MCF 10A (cell line): Measurements from ENCODE around the gene MTA3. TPM values are rescaled to one million over a fixed set of nuclear protein-coding genes. Genes with fewer than 3 reads are reported as not detected.

ENCODE experiments used
- BruUV-seq: library from RNA; stranded (reverse); fragments of 400-500 nt; replicated peaks from 2 replicates; lab custom pipeline; 2021; lab: Mats Ljungman, UMichigan
- CTCF ChIA-PET: fragments of 300-600 bp; sonication (Branson Sonifier 250); formaldehyde crosslinking; extraction: SDS; loops from one replicate; lab custom pipeline; 2021; ENCODE audit warnings: antibody characterized with exemption, inconsistent platforms; lab: Yijun Ruan, JAX
- POLR2A ChIA-PET: fragments of 300-600, 350-650 bp; sonication (Branson Sonifier 250); formaldehyde crosslinking; extraction: SDS; loops from one replicate; lab custom pipeline; 2020; ENCODE audit warnings: antibody characterized with exemption, inconsistent platforms; lab: Yijun Ruan, JAX
- DNase-seq: peaks from one replicate; pipeline ENCODE4 v3.0.0-alpha.2; 2018; ENCODE audit not compliant: unreplicated experiment
- H3K27ac Mint-ChIP-seq: one replicate; pipeline ENCODE4 v1.8.0; 2022; ENCODE audit warnings: mild to moderate bottlenecking, low read depth, mixed read lengths; ENCODE audit not compliant: unreplicated experiment
- H3K27me3 Mint-ChIP-seq: one replicate; pipeline ENCODE4 v1.8.0; 2022; ENCODE audit warnings: mixed read lengths; ENCODE audit not compliant: insufficient read depth, unreplicated experiment
- H3K36me3 Mint-ChIP-seq: one replicate; pipeline ENCODE4 v1.8.0; 2022; ENCODE audit warnings: mild to moderate bottlenecking, moderate library complexity, mixed read lengths; ENCODE audit not compliant: insufficient read depth, unreplicated experiment
- H3K4me1 Mint-ChIP-seq: one replicate; pipeline ENCODE4 v1.8.0; 2022; ENCODE audit warnings: mixed read lengths; ENCODE audit not compliant: insufficient read depth, unreplicated experiment
- H3K4me3 Mint-ChIP-seq: one replicate; pipeline ENCODE4 v1.8.0; 2022; ENCODE audit warnings: mild to moderate bottlenecking, moderate library complexity, mixed read lengths; ENCODE audit not compliant: unreplicated experiment
- H3K9me3 Mint-ChIP-seq: one replicate; pipeline ENCODE4 v1.8.0; 2022; ENCODE audit warnings: mixed read lengths; ENCODE audit not compliant: unreplicated experiment
- CTCF ChIP-seq: fragments of 200-600 bp; IDR thresholded peaks from one replicate; pipeline ENCODE4 v1.8.0; 2022; ENCODE audit warnings: antibody characterized with exemption, mild to moderate bottlenecking; ENCODE audit not compliant: unreplicated experiment
- intact Hi-C: fragments of 100-400 bp; cut with micrococcal nuclease; formaldehyde crosslinking; loops from 2 replicates; pipeline ENCODE4 v1.14.1; 2022
- total RNA-seq: library from RNA; stranded (reverse); gene quantifications from 2 replicates; pipeline ENCODE4 v1.2.3, GENCODE V29; 2022

Gene MTA3
- total RNA-seq, 1 experiment from 2014 or later = 41.4 TPM

- Mint-ChIP-seq H3K27me3 (no peaks in the 10 kb centered on the region), H3K9me3 (no peaks in the 10 kb centered on the region), H3K27ac (no peak overlapping the region), H3K4me3 (no peak overlapping the region), H3K36me3 (peaks cover 7% of the 10 kb centered on the region), H3K4me1 (no peaks in the 10 kb centered on the region)
- no TSS peak for BruUV-seq
- peak; percentile 98 for TF ChIP-seq CTCF
- peak; percentile 79 for DNase-seq
- POLR2A ChIA-PET = interaction anchor here (0.5 to 1.0 kb wide), 4 partner anchors 12 to 383 kb away, joined by 3 read pairs; no protein-coding TSS in a partner anchor
- CTCF ChIA-PET = interaction anchor here (0.5 to 4.0 kb wide), 38 partner anchors 9 to 724 kb away, joined by 3 to 46 read pairs (median 4); partner anchors contain the start of gene KCNG3
- intact Hi-C loops = loop anchor here (1.0 to 10.0 kb wide), 4 partner anchors 150 to 566 kb away; partner anchors contain the start of gene COX7A2L
Observed at GRCh38 chr2:42663106-42663780, 94.8 kb downstream of the MTA3 start.

- H3K27me3 Mint-ChIP-seq = no peaks in the 10 kb centered on the region
- H3K4me3 Mint-ChIP-seq = no peak overlapping the region
- intact Hi-C loops = loop anchor here (1.0 to 10.0 kb wide), 4 partner anchors 151 to 567 kb away; partner anchors contain the start of gene COX7A2L
- no peaks in the 10 kb centered on the region for H3K9me3 Mint-ChIP-seq
- H3K27ac Mint-ChIP-seq = no peak overlapping the region
- H3K4me1 Mint-ChIP-seq = no peaks in the 10 kb centered on the region
- DNase-seq = no peak
- no peak for TF ChIP-seq CTCF
- POLR2A ChIA-PET = interaction anchor here (0.5 to 1.0 kb wide), 2 partner anchors 12 to 383 kb away, joined by 3 read pairs; no protein-coding TSS in a partner anchor
- BruUV-seq = no TSS peak
- CTCF ChIA-PET = interaction anchor here (0.6 to 4.0 kb wide), 24 partner anchors 10 to 449 kb away, joined by 3 to 46 read pairs (median 6); partner anchors contain the start of gene KCNG3
- peaks cover 7% of the 10 kb centered on the region for H3K36me3 Mint-ChIP-seq
Observed at GRCh38 chr2:42663828-42664227, 95.4 kb downstream of the MTA3 start.

DNA sequence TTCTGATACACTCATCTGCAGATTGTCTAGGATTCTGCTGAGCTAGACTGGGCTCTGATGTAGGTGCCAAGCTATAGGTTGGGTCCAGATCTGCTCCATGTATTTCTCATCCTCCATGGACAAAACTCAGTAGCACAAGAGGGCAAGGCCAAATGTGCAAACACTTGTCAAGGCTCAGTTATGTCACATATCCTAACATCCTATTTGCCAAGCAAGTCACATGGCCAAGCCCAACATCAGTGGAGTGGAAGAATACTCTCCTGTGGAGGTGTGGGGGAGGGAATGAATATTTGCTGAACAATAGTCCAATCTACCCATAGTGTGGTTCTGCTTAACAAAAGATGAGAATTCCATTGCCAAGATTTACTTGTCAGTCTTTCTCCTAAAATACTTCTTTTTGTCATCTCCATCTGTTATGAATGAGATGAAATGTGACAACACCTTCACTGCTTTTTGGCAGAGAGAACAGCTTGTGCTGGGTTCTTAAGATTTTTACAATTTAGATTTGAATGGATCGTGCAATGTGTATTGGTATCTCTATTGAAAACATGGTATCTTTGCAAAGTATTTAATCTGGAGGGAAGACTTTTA is 105.7 kb downstream of the MTA3 start:
- H3K27me3 Mint-ChIP-seq = no peaks in the 10 kb centered on the region
- no TSS peak for BruUV-seq
- peaks cover 8% of the 10 kb centered on the region for H3K36me3 Mint-ChIP-seq
- CTCF ChIA-PET = interaction anchor here (4.2 kb wide), 1 partner anchor 9 kb away, joined by 23 read pairs; no protein-coding TSS in a partner anchor
- no peaks in the 10 kb centered on the region for H3K9me3 Mint-ChIP-seq
- TF ChIP-seq CTCF = no peak
- no peak overlapping the region for H3K27ac Mint-ChIP-seq
- DNase-seq = no peak
- POLR2A ChIA-PET = interaction anchor here (0.7 kb wide), 1 partner anchor 40 kb away, joined by 4 read pairs; no protein-coding TSS in a partner anchor
- intact Hi-C loops = no loop called here
- no peak overlapping the region for H3K4me3 Mint-ChIP-seq
- no peaks in the 10 kb centered on the region for H3K4me1 Mint-ChIP-seq

DNA sequence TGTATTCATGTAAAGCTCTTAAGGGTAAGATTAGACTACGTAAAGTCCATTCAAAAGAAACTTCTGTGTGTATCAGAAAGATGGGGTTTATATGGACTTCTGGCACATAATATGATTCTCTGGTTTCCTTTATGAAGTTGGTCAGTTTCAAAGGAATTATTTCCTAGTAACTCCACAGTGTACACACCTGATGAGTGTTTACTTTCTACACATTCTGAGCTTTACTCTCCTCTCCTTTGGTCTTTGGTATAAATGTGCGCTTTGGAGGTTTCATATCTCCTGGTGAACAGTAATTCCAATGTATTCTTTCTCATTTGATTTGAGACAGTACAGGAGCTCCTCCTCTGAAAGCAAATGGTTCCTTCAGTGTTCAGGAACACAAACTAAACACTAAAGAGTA is 107.4 kb downstream of the MTA3 start:
- Mint-ChIP-seq H3K4me1 (no peaks in the 10 kb centered on the region), H3K4me3 (no peak overlapping the region), H3K27ac (no peak overlapping the region), H3K36me3 (peaks cover 13% of the 10 kb centered on the region), H3K27me3 (no peaks in the 10 kb centered on the region), H3K9me3 (no peaks in the 10 kb centered on the region)
- ChIA-PET CTCF (interaction anchor here (0.6 to 4.2 kb wide), 4 partner anchors 11 to 497 kb away, joined by 3 to 23 read pairs (median 5); no protein-coding TSS in a partner anchor), POLR2A (interaction anchor here (0.7 kb wide), 1 partner anchor 12 kb away, joined by 3 read pairs; no protein-coding TSS in a partner anchor)
- intact Hi-C loops = no loop called here
- BruUV-seq = no TSS peak
- TF ChIP-seq CTCF = no peak
- no peak for DNase-seq
